ENCODE data around the gene FBXO40. TPM values are rescaled to one million over a fixed set of nuclear protein-coding genes. Genes with fewer than 3 reads are reported as not detected.

The FBXO40 gene
- total and polyA plus RNA-seq, 10 of the 15 experiments (the other 5 are each of a cell fraction or from before 2014, with no cell fraction given): 0.03 to 0.05 (median 0.04) TPM; not detected in 7

DNA sequence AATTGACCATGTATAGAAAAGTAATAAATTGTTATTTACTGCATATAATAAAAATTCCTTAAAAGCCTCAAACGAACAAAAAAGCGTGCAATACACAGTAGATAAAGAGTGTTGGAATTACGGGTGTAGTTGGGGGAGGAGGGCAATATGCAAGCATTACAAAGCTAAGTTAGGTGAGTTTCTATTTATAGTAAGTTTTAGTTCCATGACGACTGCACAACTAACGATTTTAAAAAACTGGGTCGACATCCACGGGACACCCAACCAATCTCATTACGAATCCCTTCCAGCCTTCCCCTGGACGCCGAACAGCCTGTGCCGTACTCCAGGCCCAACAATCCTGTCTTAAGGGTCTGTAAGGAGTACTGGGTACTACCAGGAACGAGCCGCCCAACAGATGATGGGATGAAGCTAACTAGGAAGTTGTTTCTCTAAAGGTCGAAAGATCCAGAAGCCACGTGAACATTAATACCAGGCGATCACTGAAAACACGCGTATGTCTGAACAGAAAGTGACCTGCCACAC, 48.1 kb upstream of the FBXO40 start:
- H3K4me2 ChIP-seq (ENCODE audit: control insufficient read depth, insufficient read depth): peak overlapping the region; percentile 93
- ATAC-seq (peak; percentile 1), DNase-seq (ENCODE audit: low read depth, low spot score) (no peak), FAIRE-seq (no peak)
- H3K4me3 ChIP-seq: peak overlapping the region; percentile 76
- peak overlapping the region; percentile 84 for H3K27ac ChIP-seq (ENCODE audit: control insufficient read depth, insufficient read depth)
- H3K27me3 ChIP-seq (replicated peaks in 1 of 2; ENCODE audit: control insufficient read depth in 2 of 2, insufficient read depth in 2 of 2, low read length in 1 of 2): no peaks in the 10 kb centered on the region
- no peaks in the 10 kb centered on the region; the same call in 2 of the 3 replicates for H3K9me3 ChIP-seq (replicated peaks; ENCODE audit: control insufficient read depth, insufficient read depth, low read length)
- in situ Hi-C loops (cut with MboI) (loop anchor here (5.0 to 10.0 kb wide), 6 partner anchors 452 to 1132 kb away; no protein-coding TSS in a partner anchor), intact Hi-C loops (cut with micrococcal nuclease; ENCODE audit: unreplicated experiment) (loop anchor here (5.0 to 10.0 kb wide), 7 partner anchors 202 to 840 kb away; partner anchors contain the start of genes EAF2, FAM162A, GOLGB1 and IQCB1)
- CTCF ChIA-PET: interaction anchor here (0.7 to 2.1 kb wide), 7 partner anchors 77 to 718 kb away, joined by 3 to 7 read pairs (median 3); partner anchors contain the start of gene HCLS1
- no peaks in the 10 kb centered on the region for H4K20me1 ChIP-seq (ENCODE audit: control insufficient read depth, insufficient read depth)
- peaks cover 0 to 4% of the 10 kb centered on the region in 2 experiments; a peak in 1 of 4 replicates for H3K36me3 ChIP-seq (ENCODE audit: control insufficient read depth in 2 of 2, insufficient read depth in 2 of 2, low read length in 1 of 2)
- POLR2A ChIA-PET: no interaction called here
- RAD21 ChIA-PET (ENCODE audit: unreplicated experiment): interaction anchor here (0.8 to 5.7 kb wide), 11 partner anchors 17 to 839 kb away, joined by 3 to 66 read pairs (median 4); partner anchors contain the start of genes FAM162A, GOLGB1 and HCLS1
- BruUV-seq (replicated peaks): no TSS peak
- H2AFZ ChIP-seq (ENCODE audit: control insufficient read depth, low read depth, low read length): peak overlapping the region; percentile 93
- 1% methylated on average over 18 of the region's 18 CpGs for WGBS (ENCODE audit: insufficient coverage, insufficient replicate concordance, low lambda C conversion rate, missing lambda C conversion rate)
- TF ChIP-seq MXI1 (IDR thresholded peaks at IDR 0.05; ENCODE audit: low read depth, low read length): 0 out of 2 replicates have a peak, but pooled peaks have one; percentile 49
- TF ChIP-seq ZNF622 (IDR thresholded peaks at IDR 0.05): no peak
- SMC1A ChIA-PET (ENCODE audit: uncharacterized antibody, unreplicated experiment): interaction anchor here (0.9 to 4.8 kb wide), 11 partner anchors 14 to 820 kb away, joined by 3 to 47 read pairs (median 7); partner anchors contain the start of gene HCLS1
- peak overlapping the region; percentile 86 for H3K9ac ChIP-seq (ENCODE audit: control insufficient read depth, insufficient read depth, low read length)
- H3K79me2 ChIP-seq (ENCODE audit: control insufficient read depth, insufficient read depth, low read length): peaks cover 42% of the 10 kb centered on the region
- H3K4me1 ChIP-seq (ENCODE audit: control insufficient read depth, insufficient read depth, low read length): peaks cover 16% of the 10 kb centered on the region
